MM.1S (cell line): ENCODE results near the gene MBTPS1.

Experiments used
- EZH2 ChIP-seq: fragments of 300-600 bp; sonication (generic); optimal IDR thresholded peaks from 2 replicates; pipeline ENCODE3; 2017; ENCODE audit warnings: low read depth, mild to moderate bottlenecking, antibody characterized with exemption, low read length, mixed read lengths
- EZH2phosphoT487 ChIP-seq: fragments of 300-600 bp; sonication (generic); IDR thresholded peaks from 2 replicates; pipeline ENCODE4 v1.6.1; 2018; ENCODE audit warnings: antibody characterized with exemption, low read length
- TF ChIP-seq, protein P1 (sequence below): fragments of 300-600 bp; sonication (generic); IDR thresholded peaks from 2 replicates; pipeline ENCODE4 v1.5.1; 2016; ENCODE audit warnings: antibody characterized with exemption, low read length, mixed read lengths

GRCh38 chr16:84116720-84117493, at the start of gene MBTPS1:
- TF ChIP-seq, protein P1, sequence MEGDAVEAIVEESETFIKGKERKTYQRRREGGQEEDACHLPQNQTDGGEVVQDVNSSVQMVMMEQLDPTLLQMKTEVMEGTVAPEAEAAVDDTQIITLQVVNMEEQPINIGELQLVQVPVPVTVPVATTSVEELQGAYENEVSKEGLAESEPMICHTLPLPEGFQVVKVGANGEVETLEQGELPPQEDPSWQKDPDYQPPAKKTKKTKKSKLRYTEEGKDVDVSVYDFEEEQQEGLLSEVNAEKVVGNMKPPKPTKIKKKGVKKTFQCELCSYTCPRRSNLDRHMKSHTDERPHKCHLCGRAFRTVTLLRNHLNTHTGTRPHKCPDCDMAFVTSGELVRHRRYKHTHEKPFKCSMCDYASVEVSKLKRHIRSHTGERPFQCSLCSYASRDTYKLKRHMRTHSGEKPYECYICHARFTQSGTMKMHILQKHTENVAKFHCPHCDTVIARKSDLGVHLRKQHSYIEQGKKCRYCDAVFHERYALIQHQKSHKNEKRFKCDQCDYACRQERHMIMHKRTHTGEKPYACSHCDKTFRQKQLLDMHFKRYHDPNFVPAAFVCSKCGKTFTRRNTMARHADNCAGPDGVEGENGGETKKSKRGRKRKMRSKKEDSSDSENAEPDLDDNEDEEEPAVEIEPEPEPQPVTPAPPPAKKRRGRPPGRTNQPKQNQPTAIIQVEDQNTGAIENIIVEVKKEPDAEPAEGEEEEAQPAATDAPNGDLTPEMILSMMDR: no peak
- TF ChIP-seq EZH2phosphoT487 (no peak), EZH2 (no peak)
